Middle frontal gyrus (tissue), 1 donor: ENCODE results near the gene OLFM1.
A peak's percentile ranks its signal among the peaks of the same experiment; 100 is the strongest.

ENCODE experiments used
- DNase-seq: peaks from one replicate; pipeline ENCODE4 v3.0.0-alpha.2; 2015; ENCODE audit warnings: low spot score; ENCODE audit errors: extremely low spot score

OLFM1 gene

GRCh38 chr9:135087489-135087792 is at the start of gene OLFM1:
TSS of gene OLFM1 (plus strand) at chr9:135087668. CDS start at chr9:135087990, 322 bp downstream.
- DNase-seq: peak; percentile 72

GRCh38 chr9:135038331-135038730 is 49.1 kb upstream of the OLFM1 start:
- DNase-seq: no peak

GRCh38 chr9:135038826-135039225 is 48.6 kb upstream of the OLFM1 start:
- DNase-seq: no peak

- DNase-seq: no peak
Measured at GRCh38 chr9:135039266-135039870, 48.1 kb upstream of the OLFM1 start.

GRCh38 chr9:135039916-135040645 is 47.4 kb upstream of the OLFM1 start:
- DNase-seq: no peak

- DNase-seq: no peak
Measured at GRCh38 chr9:135040892-135041291, 46.6 kb upstream of the OLFM1 start.

- no peak for DNase-seq
Measured at GRCh38 chr9:135043345-135043744, 44.1 kb upstream of the OLFM1 start.

- DNase-seq: no peak
Measured at GRCh38 chr9:135045264-135045927, 42.1 kb upstream of the OLFM1 start.

- DNase-seq: no peak
Measured at GRCh38 chr9:135045928-135046738, 41.3 kb upstream of the OLFM1 start.

- no peak for DNase-seq
Measured at GRCh38 chr9:135046739-135047350, 40.6 kb upstream of the OLFM1 start.

- no peak for DNase-seq
Measured at GRCh38 chr9:135047521-135047920, 39.9 kb upstream of the OLFM1 start.

GRCh38 chr9:135048046-135048757 is 39.3 kb upstream of the OLFM1 start:
- DNase-seq: no peak

GRCh38 chr9:135048758-135049444 is 38.6 kb upstream of the OLFM1 start:
- no peak for DNase-seq

- no peak for DNase-seq
Measured at GRCh38 chr9:135049460-135049859, 38.0 kb upstream of the OLFM1 start.

GRCh38 chr9:135050072-135050990 is 37.1 kb upstream of the OLFM1 start:
- DNase-seq: no peak

GRCh38 chr9:135051316-135052038 is 36.0 kb upstream of the OLFM1 start:
- no peak for DNase-seq

- DNase-seq: no peak
Measured at GRCh38 chr9:135053133-135053532, 34.3 kb upstream of the OLFM1 start.

- DNase-seq: no peak
Measured at GRCh38 chr9:135055181-135055580, 32.3 kb upstream of the OLFM1 start.
